ENCODE results near the gene NDOR1.

DNA sequence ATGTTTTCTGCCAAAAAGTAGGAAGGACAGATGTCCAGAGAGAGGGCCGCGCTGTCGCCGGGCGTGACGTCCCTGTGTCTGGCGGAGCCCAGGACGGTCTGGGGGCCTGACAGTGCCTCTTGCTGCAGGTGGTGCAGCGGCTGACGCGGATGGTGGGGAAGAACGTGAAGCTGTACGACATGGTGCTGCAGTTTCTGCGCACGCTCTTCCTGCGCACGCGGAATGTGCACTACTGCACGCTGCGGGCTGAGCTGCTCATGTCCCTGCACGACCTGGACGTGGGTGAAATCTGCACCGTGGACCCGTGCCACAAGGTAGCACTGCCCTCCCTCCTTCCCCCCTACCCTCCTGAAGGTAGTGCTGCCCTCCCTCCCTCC is 57.4 kb downstream of the NDOR1 start:
- TF ChIP-seq, protein P1, sequence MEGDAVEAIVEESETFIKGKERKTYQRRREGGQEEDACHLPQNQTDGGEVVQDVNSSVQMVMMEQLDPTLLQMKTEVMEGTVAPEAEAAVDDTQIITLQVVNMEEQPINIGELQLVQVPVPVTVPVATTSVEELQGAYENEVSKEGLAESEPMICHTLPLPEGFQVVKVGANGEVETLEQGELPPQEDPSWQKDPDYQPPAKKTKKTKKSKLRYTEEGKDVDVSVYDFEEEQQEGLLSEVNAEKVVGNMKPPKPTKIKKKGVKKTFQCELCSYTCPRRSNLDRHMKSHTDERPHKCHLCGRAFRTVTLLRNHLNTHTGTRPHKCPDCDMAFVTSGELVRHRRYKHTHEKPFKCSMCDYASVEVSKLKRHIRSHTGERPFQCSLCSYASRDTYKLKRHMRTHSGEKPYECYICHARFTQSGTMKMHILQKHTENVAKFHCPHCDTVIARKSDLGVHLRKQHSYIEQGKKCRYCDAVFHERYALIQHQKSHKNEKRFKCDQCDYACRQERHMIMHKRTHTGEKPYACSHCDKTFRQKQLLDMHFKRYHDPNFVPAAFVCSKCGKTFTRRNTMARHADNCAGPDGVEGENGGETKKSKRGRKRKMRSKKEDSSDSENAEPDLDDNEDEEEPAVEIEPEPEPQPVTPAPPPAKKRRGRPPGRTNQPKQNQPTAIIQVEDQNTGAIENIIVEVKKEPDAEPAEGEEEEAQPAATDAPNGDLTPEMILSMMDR (conservative IDR thresholded peaks at IDR 0.05; ENCODE audit: low read length) = no peak
- TF ChIP-seq EZH2phosphoT487 (IDR thresholded peaks at IDR 0.05; ENCODE audit: borderline replicate concordance) = no peak

Measured in Loucy (cell line).